HepG2 (cell line): Measurements from ENCODE around the gene TASP1. TPM values are rescaled to one million over a fixed set of nuclear protein-coding genes. Genes with fewer than 3 reads are reported as not detected.

ENCODE experiments used
- ATAC-seq: fragments of 200-7000 bp; cut with Tn5 transposase; 3 replicates; pipeline ENCODE4 v1.9.1; 2020; ENCODE audit warnings: mild to moderate bottlenecking, moderate library complexity
- BruUV-seq: library from RNA; stranded (reverse); fragments of 400-500 nt; replicated peaks from 2 replicates; lab custom pipeline; 2021; lab: Mats Ljungman, UMichigan
- CTCF ChIA-PET: fragments of 300-600 bp; formaldehyde crosslinking; extraction: SDS; loops from one replicate; lab custom pipeline; 2021; ENCODE audit warnings: low total read pairs, inconsistent platforms, low intra/inter-chr PET ratio; lab: Yijun Ruan, JAX
- POLR2A ChIA-PET: fragments of 350-600 bp; sonication (Branson Sonifier 250); formaldehyde crosslinking; loops from one replicate; lab custom pipeline; 2020; ENCODE audit warnings: antibody characterized with exemption, inconsistent platforms; lab: Yijun Ruan, JAX
- DNase-seq: peaks from one replicate; pipeline ENCODE4 v3.0.0-alpha.2; 2015; ENCODE audit warnings: low spot score
- FAIRE-seq: peaks from 3 replicates; lab custom pipeline; 2011; peaks lifted over from hg19 to GRCh38; lab: Jason Lieb, UNC
- H2AFZ ChIP-seq: one replicate; pipeline ENCODE4 v1.6.1; 2011; ENCODE audit warnings: low read length, inconsistent platforms
- H3K27ac ChIP-seq: fragments of 300-600 bp; 3 replicates; pipeline ENCODE4 v1.8.0; 2011; ENCODE audit warnings: mixed run types, mild to moderate bottlenecking, mixed read lengths, low read length, inconsistent platforms; ENCODE audit not compliant: insufficient read depth; ENCODE audit errors: extremely low read length
- H3K27me3 ChIP-seq, 2 experiments: fragments of 200-600 bp in 1 of 2; 2 replicates in 1 of 2; 3 replicates in 1 of 2; pipeline versions ENCODE4 v1.6.0 to v1.8.0; 2011; ENCODE audit warnings: low read length in 2 of 2, mild to moderate bottlenecking in 2 of 2, moderate library complexity in 2 of 2, inconsistent platforms in 1 of 2; ENCODE audit not compliant: insufficient read depth in 2 of 2, control insufficient read depth in 1 of 2
- H3K36me3 ChIP-seq, 2 experiments: fragments of 200-600 bp in 1 of 2; replicated peaks in 1 of 2; 2 replicates in 1 of 2; 3 replicates in 1 of 2; pipeline versions ENCODE4 v1.5.1 to v1.8.0; 2011; ENCODE audit warnings: low read length in 2 of 2, inconsistent platforms in 1 of 2; ENCODE audit not compliant: insufficient read depth in 2 of 2, control insufficient read depth in 1 of 2
- H3K4me1 ChIP-seq: 2 replicates; pipeline ENCODE4 v1.5.1; 2012; ENCODE audit warnings: low read length, inconsistent platforms; ENCODE audit not compliant: insufficient read depth
- H3K4me2 ChIP-seq: 2 replicates; pipeline ENCODE4 v1.6.0; 2011; ENCODE audit warnings: low read depth, low read length, inconsistent platforms
- H3K4me3 ChIP-seq, 3 experiments: fragments of 200-600 bp in 1 of 3; sonication (generic), shearing (Covaris generic) in 1 of 3; replicated peaks in 1 of 3; 2 replicates each; pipeline ENCODE4 v1.5.1; 2011 to 2016; ENCODE audit warnings: low read length in 3 of 3, inconsistent platforms in 2 of 3, low read depth in 2 of 3, mild to moderate bottlenecking in 2 of 3, control low read depth in 1 of 3, mixed read lengths in 1 of 3; ENCODE audit not compliant: insufficient read depth in 1 of 3
- H3K79me2 ChIP-seq: one replicate; pipeline ENCODE4 v1.6.1; 2011; ENCODE audit warnings: low read length, inconsistent platforms; ENCODE audit not compliant: insufficient read depth
- H3K9ac ChIP-seq: 2 replicates; pipeline ENCODE4 v1.6.0; 2011; ENCODE audit warnings: mild to moderate bottlenecking, low read depth, low read length, inconsistent platforms; ENCODE audit not compliant: insufficient read depth
- H3K9me3 ChIP-seq: 2 replicates; pipeline ENCODE4 v1.5.1; 2012; ENCODE audit warnings: mild to moderate bottlenecking, low read length
- H4K20me1 ChIP-seq: 2 replicates; pipeline ENCODE4 v1.6.0; 2011; ENCODE audit warnings: inconsistent platforms, mild to moderate bottlenecking, low read length, moderate library complexity; ENCODE audit not compliant: insufficient read depth
- CENPX ChIP-seq: sonication (generic); formaldehyde crosslinking; IDR thresholded peaks from 2 replicates; pipeline ENCODE4 v1.9.0; 2021; ENCODE audit warnings: mild to moderate bottlenecking, missing genetic modification reagents, moderate library complexity
- LCORL ChIP-seq, 2 experiments: fragments of 450-650 bp in 1 of 2; sonication (generic) in 1 of 2; formaldehyde crosslinking in 1 of 2; IDR thresholded peaks; 2 replicates each; pipeline versions ENCODE4 v1.5.0 to v1.6.1; 2017 to 2020; ENCODE audit warnings: antibody characterized with exemption in 1 of 2, missing genetic modification reagents in 1 of 2
- NFE2 ChIP-seq: sonication (generic); formaldehyde crosslinking; IDR thresholded peaks from 2 replicates; pipeline ENCODE4 v1.4.0; 2020; ENCODE audit warnings: missing genetic modification reagents
- SMC3 ChIP-seq: IDR thresholded peaks from 2 replicates; pipeline ENCODE4 v1.6.1; 2011; ENCODE audit warnings: low read length, improper control_type of control experiment
- TBX3 ChIP-seq: fragments of 450-650 bp; IDR thresholded peaks from 2 replicates; pipeline ENCODE4 v1.6.1; 2017; ENCODE audit warnings: antibody characterized with exemption, mild to moderate bottlenecking, inconsistent platforms, borderline replicate concordance
- XRCC5 ChIP-seq: fragments of 200-400 bp; formaldehyde crosslinking; optimal IDR thresholded peaks from 2 replicates; pipeline ENCODE3; 2017; ENCODE audit warnings: mild to moderate bottlenecking, low read length
- ZNF253 ChIP-seq: sonication (generic); formaldehyde crosslinking; IDR thresholded peaks from 2 replicates; pipeline ENCODE4 v1.8.0; 2022; ENCODE audit warnings: mild to moderate bottlenecking, missing genetic modification reagents, borderline replicate concordance
- ZNF567 ChIP-seq: sonication (generic); formaldehyde crosslinking; IDR thresholded peaks from 2 replicates; pipeline ENCODE4 v1.8.1; 2023; ENCODE audit warnings: mild to moderate bottlenecking, missing genetic modification reagents, borderline replicate concordance
- ZNF652 ChIP-seq: IDR thresholded peaks from 2 replicates; pipeline ENCODE4 v1.6.1; 2016; ENCODE audit warnings: low read depth, borderline replicate concordance
- ZNF83 ChIP-seq: sonication (generic); formaldehyde crosslinking; IDR thresholded peaks from 2 replicates; pipeline ENCODE4 v1.4.0; 2020; ENCODE audit warnings: missing genetic modification reagents, mild to moderate bottlenecking, borderline replicate concordance
- ZSCAN30 ChIP-seq: sonication (generic); formaldehyde crosslinking; IDR thresholded peaks from 2 replicates; pipeline ENCODE4 v1.5.0; 2020; ENCODE audit warnings: mild to moderate bottlenecking, missing genetic modification reagents
- WGBS: methylation state at CpG from one replicate; pipeline ENCODE4 v1.1.6; 2017; ENCODE audit warnings: low lambda C conversion rate; 5-methylcytosine and 5-hydroxymethylcytosine counted together
- in situ Hi-C: cut with HindIII; loops from 2 replicates; pipeline ENCODE4 v1.10.0; 2017; ENCODE audit warnings: low pct_unique_long_range_greater_than_20kb; ENCODE audit not compliant: extremely low pct_ligation_motif_present
- intact Hi-C: fragments of 100-400 bp; cut with micrococcal nuclease; formaldehyde crosslinking; loops from one replicate; pipeline ENCODE4 v1.10.0; 2022; ENCODE audit not compliant: unreplicated experiment
- polyA plus RNA-seq, 8 experiments: library from polyadenylated mRNA; depleted of rRNA in 3 of 8; stranded (reverse) in 7 of 8; unstranded in 1 of 8; fragments of >200 nt; fragmentation: Illumina TruSeq in 4 of 8; extraction: Trizol in 4 of 8; gene quantifications; 2 replicates each; pipeline versions ENCODE4 v1.2.1 to v1.2.3, GENCODE V29; 2011 to 2016; ENCODE audit warnings: low read depth in 4 of 8, missing spikeins in 1 of 8, mixed read lengths in 1 of 8; ENCODE audit not compliant: insufficient read depth in 1 of 8
- total RNA-seq, 5 experiments: library from RNA; depleted of rRNA; stranded (reverse); fragments of >200 nt; fragmentation: Illumina TruSeq; extraction: Trizol; gene quantifications; 2 replicates each; pipeline ENCODE4 v1.2.3, GENCODE V29; 2016; ENCODE audit warnings: low read depth in 1 of 5
- TF ChIP-seq, protein P1 (sequence below): sonication (generic); formaldehyde crosslinking; IDR thresholded peaks from 2 replicates; pipeline ENCODE4 v1.5.0; 2020; ENCODE audit warnings: missing genetic modification reagents, mild to moderate bottlenecking, borderline replicate concordance
- TF ChIP-seq, protein P2 (sequence below): sonication (generic); formaldehyde crosslinking; IDR thresholded peaks from 2 replicates; pipeline ENCODE4 v1.9.0; 2021; ENCODE audit warnings: missing genetic modification reagents, mild to moderate bottlenecking, borderline replicate concordance
- TF ChIP-seq, protein P3 (sequence below): sonication (generic); formaldehyde crosslinking; IDR thresholded peaks from 2 replicates; pipeline ENCODE4 v1.5.0; 2020; ENCODE audit warnings: missing genetic modification reagents
- TF ChIP-seq, protein P4 (sequence below): IDR thresholded peaks from 2 replicates; pipeline ENCODE4 v1.6.1; 2016
- TF ChIP-seq, protein P5 (sequence below): sonication (generic); formaldehyde crosslinking; IDR thresholded peaks from 2 replicates; pipeline ENCODE4 v1.5.1; 2020; ENCODE audit warnings: mild to moderate bottlenecking, missing genetic modification reagents, moderate library complexity

TASP1 gene
- total and polyA plus RNA-seq, 2 of the 13 experiments (the other 11 are each of a cell fraction or from before 2014, with no cell fraction given): 10.0 to 25.2 TPM

GRCh38 chr20:13501500-13501899 lies 137.2 kb downstream of the TASP1 start:
- Histone ChIP-seq H3K9me3 (peaks cover 12% of the 10 kb centered on the region; the same call in 1 of the 2 replicates), H3K36me3 (no peaks in the 10 kb centered on the region), H3K9ac (no peak overlapping the region), H3K4me1 (no peaks in the 10 kb centered on the region), H2AFZ (no peak overlapping the region), H3K79me2 (no peaks in the 10 kb centered on the region), H4K20me1 (no peaks in the 10 kb centered on the region), H3K27ac (no peak overlapping the region), H3K4me2 (no peak overlapping the region), H3K4me3 (no peak overlapping the region), H3K27me3 (no peaks in the 10 kb centered on the region)
- DNase-seq (no peak), ATAC-seq (no peak), FAIRE-seq (no peak)
- TF ChIP-seq ZNF567 (CRISPR knock-in tag): no peak
- TF ChIP-seq ZNF253 (CRISPR knock-in tag): no peak
- TF ChIP-seq, protein P1, sequence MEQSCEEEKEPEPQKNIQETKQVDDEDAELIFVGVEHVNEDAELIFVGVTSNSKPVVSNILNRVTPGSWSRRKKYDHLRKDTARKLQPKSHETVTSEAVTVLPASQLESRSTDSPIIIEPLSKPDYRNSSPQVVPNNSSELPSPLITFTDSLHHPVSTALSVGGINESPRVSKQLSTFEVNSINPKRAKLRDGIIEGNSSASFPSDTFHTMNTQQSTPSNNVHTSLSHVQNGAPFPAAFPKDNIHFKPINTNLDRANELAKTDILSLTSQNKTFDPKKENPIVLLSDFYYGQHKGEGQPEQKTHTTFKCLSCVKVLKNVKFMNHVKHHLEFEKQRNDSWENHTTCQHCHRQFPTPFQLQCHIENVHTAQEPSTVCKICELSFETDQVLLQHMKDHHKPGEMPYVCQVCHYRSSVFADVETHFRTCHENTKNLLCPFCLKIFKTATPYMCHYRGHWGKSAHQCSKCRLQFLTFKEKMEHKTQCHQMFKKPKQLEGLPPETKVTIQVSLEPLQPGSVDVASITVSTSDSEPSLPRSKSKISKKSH (CRISPR knock-in tag): no peak
- TF ChIP-seq LCORL (IDR thresholded peaks at IDR 0.05): no peak
- no peak for TF ChIP-seq LCORL (CRISPR knock-in tag; IDR thresholded peaks at IDR 0.05)
- TF ChIP-seq, protein P2, sequence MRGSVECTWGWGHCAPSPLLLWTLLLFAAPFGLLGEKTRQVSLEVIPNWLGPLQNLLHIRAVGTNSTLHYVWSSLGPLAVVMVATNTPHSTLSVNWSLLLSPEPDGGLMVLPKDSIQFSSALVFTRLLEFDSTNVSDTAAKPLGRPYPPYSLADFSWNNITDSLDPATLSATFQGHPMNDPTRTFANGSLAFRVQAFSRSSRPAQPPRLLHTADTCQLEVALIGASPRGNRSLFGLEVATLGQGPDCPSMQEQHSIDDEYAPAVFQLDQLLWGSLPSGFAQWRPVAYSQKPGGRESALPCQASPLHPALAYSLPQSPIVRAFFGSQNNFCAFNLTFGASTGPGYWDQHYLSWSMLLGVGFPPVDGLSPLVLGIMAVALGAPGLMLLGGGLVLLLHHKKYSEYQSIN (CRISPR knock-in tag): no peak
- TF ChIP-seq, protein P3, sequence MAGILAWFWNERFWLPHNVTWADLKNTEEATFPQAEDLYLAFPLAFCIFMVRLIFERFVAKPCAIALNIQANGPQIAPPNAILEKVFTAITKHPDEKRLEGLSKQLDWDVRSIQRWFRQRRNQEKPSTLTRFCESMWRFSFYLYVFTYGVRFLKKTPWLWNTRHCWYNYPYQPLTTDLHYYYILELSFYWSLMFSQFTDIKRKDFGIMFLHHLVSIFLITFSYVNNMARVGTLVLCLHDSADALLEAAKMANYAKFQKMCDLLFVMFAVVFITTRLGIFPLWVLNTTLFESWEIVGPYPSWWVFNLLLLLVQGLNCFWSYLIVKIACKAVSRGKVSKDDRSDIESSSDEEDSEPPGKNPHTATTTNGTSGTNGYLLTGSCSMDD (CRISPR knock-in tag): no peak
- no peak for TF ChIP-seq TBX3
- TF ChIP-seq XRCC5: no peak
- no peak for TF ChIP-seq ZNF652 (CRISPR knock-in tag)
- TF ChIP-seq, protein P4, sequence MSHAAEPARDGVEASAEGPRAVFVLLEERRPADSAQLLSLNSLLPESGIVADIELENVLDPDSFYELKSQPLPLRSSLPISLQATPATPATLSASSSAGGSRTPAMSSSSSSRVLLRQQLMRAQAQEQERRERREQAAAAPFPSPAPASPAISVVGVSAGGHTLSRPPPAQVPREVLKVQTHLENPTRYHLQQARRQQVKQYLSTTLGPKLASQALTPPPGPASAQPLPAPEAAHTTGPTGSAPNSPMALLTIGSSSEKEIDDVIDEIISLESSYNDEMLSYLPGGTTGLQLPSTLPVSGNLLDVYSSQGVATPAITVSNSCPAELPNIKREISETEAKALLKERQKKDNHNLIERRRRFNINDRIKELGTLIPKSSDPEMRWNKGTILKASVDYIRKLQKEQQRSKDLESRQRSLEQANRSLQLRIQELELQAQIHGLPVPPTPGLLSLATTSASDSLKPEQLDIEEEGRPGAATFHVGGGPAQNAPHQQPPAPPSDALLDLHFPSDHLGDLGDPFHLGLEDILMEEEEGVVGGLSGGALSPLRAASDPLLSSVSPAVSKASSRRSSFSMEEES (CRISPR knock-in tag): no peak
- TF ChIP-seq CENPX (CRISPR knock-in tag): no peak
- TF ChIP-seq, protein P5, sequence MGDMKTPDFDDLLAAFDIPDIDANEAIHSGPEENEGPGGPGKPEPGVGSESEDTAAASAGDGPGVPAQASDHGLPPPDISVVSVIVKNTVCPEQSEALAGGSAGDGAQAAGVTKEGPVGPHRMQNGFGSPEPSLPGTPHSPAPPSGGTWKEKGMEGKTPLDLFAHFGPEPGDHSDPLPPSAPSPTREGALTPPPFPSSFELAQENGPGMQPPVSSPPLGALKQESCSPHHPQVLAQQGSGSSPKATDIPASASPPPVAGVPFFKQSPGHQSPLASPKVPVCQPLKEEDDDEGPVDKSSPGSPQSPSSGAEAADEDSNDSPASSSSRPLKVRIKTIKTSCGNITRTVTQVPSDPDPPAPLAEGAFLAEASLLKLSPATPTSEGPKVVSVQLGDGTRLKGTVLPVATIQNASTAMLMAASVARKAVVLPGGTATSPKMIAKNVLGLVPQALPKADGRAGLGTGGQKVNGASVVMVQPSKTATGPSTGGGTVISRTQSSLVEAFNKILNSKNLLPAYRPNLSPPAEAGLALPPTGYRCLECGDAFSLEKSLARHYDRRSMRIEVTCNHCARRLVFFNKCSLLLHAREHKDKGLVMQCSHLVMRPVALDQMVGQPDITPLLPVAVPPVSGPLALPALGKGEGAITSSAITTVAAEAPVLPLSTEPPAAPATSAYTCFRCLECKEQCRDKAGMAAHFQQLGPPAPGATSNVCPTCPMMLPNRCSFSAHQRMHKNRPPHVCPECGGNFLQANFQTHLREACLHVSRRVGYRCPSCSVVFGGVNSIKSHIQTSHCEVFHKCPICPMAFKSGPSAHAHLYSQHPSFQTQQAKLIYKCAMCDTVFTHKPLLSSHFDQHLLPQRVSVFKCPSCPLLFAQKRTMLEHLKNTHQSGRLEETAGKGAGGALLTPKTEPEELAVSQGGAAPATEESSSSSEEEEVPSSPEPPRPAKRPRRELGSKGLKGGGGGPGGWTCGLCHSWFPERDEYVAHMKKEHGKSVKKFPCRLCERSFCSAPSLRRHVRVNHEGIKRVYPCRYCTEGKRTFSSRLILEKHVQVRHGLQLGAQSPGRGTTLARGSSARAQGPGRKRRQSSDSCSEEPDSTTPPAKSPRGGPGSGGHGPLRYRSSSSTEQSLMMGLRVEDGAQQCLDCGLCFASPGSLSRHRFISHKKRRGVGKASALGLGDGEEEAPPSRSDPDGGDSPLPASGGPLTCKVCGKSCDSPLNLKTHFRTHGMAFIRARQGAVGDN: no peak
- TF ChIP-seq ZSCAN30 (CRISPR knock-in tag): no peak
- no peak for TF ChIP-seq SMC3
- no peak for TF ChIP-seq NFE2 (CRISPR knock-in tag)
- no peak for TF ChIP-seq ZNF83 (CRISPR knock-in tag)
- BruUV-seq: no TSS peak
- intact Hi-C loops (no loop called here), in situ Hi-C loops (no loop called here)
- CTCF ChIA-PET: no interaction called here
- POLR2A ChIA-PET: no interaction called here
- 93% methylated on average over 3 of the region's 3 CpGs for WGBS
